Ovary (tissue), 3 donors: ENCODE results near the gene GALNT10.

Experiments used
- CTCF ChIP-seq, 3 donors: fragments of 450-650 bp in 2 of 3; fragments of 200-600 bp in 1 of 3; IDR thresholded peaks; one replicate each; pipeline versions ENCODE4 v1.5.1 to v1.8.0; 2016 to 2022; ENCODE audit warnings: antibody characterized with exemption in 3 of 3, mild to moderate bottlenecking in 1 of 3
- EP300 ChIP-seq: sonication (generic); formaldehyde crosslinking; IDR thresholded peaks from one replicate; pipeline ENCODE4 v1.6.1; 2017; ENCODE audit warnings: antibody characterized with exemption
- POLR2A ChIP-seq: fragments of 450-650 bp; IDR thresholded peaks from one replicate; pipeline ENCODE4 v1.6.1; 2017; ENCODE audit warnings: antibody characterized with exemption, mild to moderate bottlenecking, moderate library complexity
- donor health status: DM: no; HTN: no; CAD: no.

- TF ChIP-seq CTCF (IDR thresholded peaks at IDR 0.05): no peak
- TF ChIP-seq EP300: no peak
- TF ChIP-seq POLR2A: no peak
Measured at GRCh38 chr5:154358516-154359220, 168.1 kb downstream of the GALNT10 start.
